GM21723 (cell line): ENCODE data around the gene RIMKLB.
"Not testable (repeated sequence)": the region's sequence is repeated elsewhere in the genome, so short reads cannot be mapped to it uniquely, and the experiment has no call there.

Source experiments
- ATAC-seq: cut with Tn5 transposase; IDR thresholded peaks from one replicate; pipeline ENCODE4 v1.9.1; 2021; ENCODE audit warnings: mild to moderate bottlenecking, moderate library complexity; ENCODE audit not compliant: unreplicated experiment

RIMKLB gene

DNA sequence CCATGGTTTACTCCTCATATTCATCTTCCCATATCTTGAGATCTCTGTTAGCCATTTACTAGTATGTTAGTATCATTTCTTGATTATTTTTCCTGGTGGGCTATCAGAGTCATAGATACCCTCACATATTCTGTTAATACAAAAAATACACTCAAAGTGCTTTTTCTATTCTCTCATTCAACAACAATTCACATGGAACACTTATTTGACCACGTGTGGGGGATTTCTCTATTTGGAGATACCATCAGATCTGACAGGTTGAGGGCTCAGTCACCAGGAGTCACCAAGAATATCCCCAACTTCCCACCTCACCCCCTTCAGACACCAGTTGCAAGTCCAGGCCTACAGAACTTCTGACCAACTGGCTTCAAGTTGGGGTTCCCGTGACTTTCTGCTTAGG is 72.7 kb downstream of the RIMKLB start:
- ATAC-seq: no peak

DNA sequence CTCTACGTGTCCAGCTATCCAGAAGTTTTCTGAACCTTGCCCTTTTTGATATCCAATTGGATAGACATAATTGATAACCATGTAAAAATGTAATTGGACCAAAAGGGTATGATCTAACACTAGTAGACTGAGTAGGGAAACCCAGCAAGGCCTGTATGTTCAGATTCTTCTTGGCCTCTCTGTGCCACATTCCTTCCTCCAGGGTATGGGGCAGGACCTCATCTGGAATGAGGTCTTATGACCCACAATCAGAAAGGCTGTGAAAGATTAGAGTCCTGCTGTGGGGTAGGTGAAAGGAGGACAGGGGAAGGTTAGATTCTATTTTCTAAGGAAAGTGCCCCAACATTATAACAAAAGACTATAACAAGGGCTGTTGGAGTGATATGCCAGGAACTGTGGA is 73.3 kb downstream of the RIMKLB start:
- ATAC-seq: no peak

DNA sequence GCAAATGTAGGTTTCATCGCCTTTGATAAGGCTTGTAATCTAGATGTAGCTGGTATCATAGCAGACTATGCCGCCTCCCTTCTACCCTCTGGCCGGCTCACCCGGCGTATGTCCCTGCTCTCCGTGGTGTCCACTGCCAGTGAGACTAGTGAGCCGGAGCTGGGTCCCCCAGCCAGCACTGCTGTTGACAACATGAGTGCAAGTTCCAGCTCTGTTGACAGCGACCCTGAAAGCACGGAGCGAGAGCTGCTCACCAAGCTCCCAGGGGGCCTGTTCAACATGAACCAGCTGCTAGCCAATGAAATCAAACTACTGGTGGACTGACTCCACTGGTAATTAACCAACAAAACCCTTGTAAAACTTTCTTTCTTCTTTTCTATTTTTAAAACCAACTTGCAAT is 75.7 kb downstream of the RIMKLB start:
- ATAC-seq: no peak

DNA sequence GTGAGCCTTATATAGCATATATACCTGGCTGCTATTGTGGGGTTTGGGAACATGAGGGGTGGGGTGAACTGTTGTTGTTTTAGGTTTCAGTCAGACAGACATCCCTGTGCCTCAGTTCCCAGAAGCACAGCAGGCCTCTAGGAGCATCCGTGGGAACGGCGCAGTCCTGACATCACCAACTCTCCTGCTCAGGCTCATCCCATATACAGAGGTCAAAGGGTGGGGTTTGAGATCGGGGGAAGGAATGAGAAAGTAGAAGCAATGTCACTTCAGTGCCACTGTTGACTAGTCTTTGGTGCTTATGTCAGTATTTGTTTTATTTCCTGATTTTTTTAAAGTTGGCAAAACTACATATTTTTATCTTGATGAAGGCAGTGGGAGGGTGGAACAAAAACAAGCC is 81.5 kb downstream of the RIMKLB start:
- no peak for ATAC-seq

DNA sequence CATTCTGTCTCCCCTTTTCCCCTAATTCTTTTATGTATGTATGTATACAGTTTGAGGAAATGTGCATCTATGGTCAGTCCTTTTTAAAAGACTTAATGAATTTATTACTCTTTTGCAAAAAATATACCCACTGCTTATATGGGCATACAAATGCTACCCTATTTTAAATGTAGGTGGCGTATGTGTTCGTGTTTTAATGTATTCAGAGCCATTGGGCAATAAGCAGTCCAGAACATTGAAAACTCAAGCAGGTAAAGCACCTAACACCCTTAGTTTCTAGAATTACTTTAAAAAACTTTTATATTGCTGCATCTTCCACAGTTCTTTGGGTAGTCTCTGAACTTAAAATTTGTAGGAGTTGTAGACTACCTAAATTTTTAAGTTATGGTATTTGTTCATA is 82.1 kb downstream of the RIMKLB start:
- no peak for ATAC-seq

DNA sequence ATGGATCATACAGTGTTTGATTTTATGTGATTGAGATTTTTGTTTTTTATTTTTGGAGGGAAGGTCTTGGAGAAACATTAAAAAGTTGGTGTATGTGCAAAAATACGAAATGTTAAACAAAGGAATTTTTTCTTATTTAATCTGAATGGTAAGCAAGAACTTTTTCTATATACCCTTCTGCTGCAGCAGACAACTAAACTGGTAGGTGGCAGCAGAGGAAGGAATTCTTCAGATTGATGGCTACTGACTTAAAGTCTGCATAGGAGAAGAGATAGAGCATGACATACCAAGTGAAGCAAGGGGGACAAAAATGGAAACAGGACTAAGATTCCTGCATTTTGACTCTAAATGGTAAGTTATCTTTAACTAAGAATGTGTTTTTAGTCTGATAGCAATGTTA is 82.6 kb downstream of the RIMKLB start:
- ATAC-seq: no peak

DNA sequence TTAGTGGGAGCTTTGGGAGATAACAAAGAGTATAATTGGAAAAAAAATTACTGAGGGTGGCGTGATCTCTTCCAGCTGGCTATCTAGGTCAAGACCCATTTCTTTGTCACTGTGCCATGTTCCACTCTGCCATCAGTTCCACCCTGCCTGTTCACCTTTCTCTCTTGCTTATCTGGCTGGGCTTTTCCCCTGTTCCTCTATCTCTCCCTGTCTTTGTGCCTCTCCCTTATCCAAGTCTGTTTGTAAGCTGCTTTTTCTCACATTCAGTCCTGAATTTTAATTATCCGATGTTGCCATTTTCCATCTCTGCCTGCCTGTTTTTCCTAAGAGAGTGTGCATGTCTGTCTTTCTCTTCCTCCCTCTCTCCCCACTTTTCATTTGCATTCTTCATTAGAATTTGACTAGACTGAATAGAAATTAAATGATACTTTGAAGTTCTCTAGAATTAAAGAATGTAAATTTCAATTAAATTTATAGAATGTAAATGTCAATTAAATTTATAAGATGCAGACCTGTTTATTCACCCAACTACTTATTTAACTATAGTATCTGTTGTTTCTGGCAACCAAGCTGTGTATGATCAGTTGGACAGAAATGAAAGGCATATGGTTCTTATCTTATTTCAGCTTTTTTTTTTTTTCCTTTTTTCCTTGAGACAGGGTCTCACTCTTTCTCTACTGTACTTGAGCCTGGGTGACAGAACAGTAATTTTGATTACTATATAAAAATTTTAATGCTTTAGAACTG is 83.8 kb downstream of the RIMKLB start:
- ATAC-seq: no peak

DNA sequence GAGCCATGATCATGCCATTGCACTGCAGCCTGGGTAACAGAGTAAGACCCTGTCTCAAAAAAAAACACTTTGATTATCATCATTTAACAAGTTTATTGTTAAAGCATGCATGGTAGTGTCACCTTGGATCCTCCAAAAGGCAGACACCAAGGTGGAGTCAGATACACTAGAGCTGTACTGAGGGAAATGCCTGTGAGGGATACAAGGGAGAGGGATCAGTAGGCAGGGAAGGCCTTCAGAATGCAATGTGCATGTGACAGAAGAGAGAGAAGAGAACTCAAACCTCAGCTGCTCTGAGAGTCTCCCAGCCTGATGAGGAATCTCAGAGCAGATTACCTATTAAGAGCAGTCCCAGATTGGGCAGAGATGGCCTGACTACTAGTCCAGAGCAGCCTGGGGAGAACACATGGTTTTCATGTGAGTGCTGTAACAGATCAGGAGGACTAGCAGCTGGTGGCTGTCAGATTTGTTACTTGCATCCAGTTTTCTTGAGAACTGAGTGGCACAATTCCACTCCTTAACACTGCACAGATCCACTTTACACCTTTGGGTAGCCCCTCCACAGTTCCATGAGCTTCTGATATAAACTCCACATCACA is 86.6 kb downstream of the RIMKLB start:
- ATAC-seq: no peak

DNA sequence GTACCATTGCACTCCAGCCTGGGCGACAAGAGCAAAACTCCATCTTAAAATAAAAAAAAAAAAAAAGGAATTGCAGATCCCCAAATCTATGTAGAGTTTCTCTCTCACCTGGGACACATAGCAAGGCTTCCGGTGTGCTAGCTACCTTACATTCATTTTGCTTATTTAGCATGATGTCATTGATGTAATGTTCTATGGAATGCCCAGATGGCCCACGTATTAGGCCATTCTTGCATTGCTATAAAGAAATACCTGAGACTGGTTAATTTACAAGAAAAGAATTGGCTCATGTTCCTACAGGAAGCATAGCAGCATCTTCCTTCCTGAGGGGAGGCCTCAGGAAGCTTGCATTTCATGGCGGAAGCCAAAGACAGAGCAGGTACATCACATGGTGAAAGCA is 87.7 kb downstream of the RIMKLB start:
- no peak for ATAC-seq

DNA sequence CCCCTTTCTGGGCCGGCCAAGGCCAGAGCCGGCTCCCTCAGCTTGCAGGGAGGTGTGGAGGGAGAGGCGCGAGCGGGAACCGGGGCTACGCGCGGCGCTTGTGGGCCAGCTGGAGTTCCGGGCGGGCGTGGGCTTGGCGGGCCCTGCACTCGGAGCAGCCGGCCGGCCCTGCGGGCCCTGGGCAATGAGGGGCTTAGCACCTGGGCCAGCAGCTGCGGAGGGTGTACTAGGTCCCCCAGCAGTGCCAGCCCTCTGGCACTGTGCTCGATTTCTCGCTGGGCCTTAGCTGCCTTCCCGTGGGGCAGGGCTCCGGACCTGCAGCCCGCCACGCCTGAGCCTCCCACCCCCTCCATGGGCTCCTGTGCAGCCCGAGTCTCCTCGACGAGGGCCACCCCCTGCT is 89.4 kb downstream of the RIMKLB start:
- ATAC-seq: not testable (repeated sequence)

DNA sequence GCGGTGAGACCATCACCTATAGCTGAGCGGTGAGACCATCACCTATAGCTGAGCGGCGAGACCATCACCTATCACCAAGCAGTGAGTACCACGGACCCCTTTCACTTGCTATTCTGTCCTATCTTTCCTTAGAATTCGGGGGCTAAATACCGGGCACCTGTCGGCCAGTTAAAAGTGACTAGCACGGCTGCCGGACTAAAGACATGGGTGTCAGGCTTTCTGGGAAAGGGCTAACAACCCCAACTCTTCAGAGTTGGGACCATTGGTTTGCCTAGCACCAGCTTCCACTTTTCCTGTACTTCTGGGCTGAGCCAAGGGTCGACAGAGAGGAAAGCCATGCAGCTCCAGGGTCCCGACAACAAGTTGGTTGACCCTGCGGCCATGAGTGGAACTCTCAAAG is 90.9 kb downstream of the RIMKLB start:
- ATAC-seq: not testable (repeated sequence)

DNA sequence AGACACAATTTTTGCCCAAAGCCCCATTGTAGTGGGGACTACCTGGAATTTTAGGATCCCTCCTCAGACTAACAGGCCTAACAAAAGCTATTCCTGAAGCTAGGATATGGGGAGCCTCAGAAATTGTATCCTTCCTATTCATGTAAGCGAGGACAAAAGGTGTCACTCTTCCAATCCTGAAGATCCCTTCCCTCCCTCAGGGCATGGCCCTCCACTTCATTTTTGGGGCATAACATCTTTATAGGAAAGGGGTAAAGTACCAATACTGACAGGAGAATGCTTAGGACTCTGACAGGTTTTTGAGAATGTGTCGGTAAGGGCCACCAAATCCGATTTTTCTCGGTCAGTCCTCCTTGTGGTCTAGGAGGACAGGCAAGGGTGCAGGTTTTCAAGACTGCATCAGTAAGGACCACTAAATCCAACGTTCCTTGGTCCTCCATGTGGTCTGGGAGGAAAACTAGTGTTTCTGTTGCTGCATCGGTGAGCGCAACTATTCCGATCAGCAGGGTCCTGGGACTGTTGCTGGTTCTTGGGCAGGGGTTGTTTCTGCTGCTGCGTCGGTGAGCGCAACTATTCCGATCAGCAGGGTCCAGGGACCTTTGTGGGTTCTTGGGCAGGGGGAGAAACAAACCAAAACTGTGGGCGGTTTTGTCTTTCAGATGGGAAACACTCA is 91.7 kb downstream of the RIMKLB start:
- ATAC-seq: not testable (repeated sequence)

DNA sequence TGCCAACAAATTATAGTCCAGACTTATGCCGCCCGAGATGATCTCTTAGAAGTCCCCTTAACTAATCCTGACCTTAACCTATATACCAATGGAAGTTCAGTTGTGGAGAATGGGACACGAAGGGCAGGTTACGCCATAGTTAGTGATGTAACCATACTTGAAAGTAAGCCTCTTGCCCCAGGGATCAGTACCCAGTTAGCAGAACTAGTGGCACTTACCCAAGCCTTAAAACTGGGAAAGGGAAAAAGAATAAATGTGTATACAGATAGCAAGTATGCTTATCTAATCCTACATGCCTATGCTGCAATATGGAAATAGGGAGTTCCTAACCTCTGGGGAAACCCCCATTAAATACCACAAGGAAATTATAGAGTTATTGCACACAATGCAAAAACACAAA is 95.4 kb downstream of the RIMKLB start:
- ATAC-seq: not testable (repeated sequence)

DNA sequence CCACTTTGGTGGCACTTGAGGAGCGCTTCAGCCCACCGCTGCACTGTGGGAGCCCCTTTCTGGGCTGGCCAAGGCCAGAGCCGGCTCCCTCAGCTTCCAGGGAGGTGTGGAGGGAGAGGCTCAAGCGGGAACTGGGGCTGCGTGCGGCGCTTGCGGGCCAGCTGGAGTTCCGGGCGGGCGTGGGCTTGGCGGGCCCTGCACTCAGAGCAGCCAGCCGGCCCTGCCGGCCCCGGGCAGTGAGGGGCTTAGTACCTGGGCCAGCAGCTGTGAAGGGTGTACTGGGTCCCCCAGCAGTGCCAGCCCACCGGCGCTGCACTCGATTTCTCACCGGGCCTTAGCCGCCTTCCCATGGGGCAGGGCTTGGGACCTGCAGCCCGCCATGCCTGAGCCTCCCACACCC is 96.8 kb downstream of the RIMKLB start:
- not testable (repeated sequence) for ATAC-seq

DNA sequence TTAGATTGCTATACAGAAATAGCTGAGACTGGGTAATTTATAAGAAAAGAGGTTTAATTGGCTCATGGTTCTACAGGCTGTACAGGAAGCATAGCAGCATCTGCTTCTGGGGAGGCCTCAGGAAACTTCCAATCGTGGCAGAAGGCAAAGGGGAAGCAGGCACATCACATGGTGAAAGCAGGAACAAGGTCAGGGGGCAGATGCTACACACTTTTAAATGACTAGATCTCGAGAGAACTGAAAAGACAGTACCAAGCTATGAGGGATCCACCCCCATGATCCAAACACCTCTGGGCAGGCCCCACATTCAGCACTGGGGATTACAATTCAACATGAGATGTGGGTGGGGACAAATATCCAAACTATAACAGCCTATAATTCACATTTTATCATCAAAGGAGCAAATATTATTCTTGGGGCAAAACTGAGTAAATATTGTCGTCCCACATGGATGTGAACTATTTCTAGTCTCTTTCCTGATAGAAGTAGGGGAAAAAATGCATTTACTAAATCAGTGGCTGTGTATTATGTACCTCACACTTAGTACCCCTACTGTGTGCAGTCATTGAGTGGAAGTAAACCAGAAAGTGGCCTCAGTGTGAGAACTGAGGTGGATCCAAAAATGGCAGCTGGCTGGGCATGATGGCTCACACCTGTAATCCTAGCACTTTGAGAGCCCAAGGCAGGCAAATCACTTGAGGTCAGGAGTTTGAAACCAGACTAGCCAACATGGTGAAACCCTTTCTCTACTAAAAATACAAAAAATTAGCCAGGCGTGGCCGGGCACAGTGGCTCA is 99.2 kb downstream of the RIMKLB start:
- ATAC-seq: no peak

DNA sequence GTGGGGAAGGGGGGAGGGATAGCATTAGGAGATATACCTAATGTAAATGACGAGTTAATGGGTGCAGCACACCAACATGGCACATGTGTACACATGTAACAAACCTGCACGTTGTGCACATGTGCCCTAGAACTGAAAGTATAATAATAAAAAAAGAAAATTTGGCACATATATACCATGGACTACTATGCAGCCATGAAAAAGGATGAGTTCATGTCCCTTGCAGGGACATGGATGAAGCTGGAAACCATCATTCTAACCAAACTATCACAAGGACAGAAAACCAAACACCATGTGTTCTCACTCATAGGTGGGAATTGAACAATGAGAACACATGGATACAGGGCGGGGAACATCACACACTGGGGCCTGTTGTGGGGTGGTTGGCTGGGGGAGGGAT is 103.4 kb downstream of the RIMKLB start:
- not testable (repeated sequence) for ATAC-seq

DNA sequence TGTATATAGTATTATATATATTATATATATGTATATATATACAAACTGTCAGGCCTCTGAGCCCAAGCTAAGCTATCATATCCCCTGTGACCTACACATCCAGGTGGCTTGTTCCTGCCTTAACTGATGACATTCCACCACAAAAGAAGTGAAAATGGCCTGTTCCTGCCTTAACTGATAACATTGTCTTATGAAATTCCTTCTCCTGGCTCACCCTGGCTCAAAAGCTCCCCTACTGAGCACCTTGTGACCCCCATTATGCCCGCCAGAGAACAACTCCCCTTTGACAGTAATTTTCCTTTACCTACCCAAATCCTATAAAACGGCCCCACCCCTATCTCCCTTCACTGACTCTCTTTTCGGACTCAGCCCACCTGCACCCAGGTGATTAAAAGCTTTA is 107.0 kb downstream of the RIMKLB start:
- ATAC-seq: not testable (repeated sequence)

DNA sequence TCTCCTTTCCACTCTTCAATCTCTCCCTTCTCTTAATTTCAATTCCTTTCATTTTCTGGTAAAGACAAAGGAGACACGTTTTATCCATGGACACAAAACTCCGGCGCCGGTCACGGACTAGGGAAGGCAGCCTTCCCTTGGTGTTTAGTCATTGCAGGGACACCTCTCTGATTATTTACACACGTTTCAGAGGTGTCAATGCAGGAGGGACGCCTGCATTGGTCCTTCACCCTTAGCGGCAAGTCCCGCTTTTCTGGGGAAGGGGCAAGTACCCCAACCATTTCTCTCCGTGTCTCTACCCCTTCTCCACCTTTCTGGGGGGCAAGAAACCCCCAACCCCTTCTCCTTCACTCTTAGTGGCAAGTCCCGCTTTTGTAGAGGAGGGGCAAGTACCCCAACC is 107.7 kb downstream of the RIMKLB start:
- not testable (repeated sequence) for ATAC-seq

DNA sequence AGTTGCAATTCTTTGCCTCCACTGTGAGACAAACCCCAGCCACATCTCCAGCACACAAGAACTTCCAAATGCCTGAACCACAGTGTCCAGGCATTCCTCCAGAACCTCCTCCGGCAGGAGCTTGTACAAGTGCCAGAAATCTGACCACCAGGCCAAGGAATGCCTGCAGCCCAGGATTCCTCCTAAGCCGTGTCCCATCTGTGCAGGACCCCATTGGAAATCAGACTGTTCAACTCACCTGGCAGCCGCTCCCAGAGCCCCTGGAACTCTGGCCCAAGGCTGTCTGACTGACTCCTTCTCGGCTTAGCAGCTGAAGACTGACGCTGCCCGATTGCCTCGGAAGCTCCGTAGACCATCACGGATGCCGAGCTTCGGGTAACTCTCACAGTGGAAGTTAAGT is 109.3 kb downstream of the RIMKLB start:
- not testable (repeated sequence) for ATAC-seq

DNA sequence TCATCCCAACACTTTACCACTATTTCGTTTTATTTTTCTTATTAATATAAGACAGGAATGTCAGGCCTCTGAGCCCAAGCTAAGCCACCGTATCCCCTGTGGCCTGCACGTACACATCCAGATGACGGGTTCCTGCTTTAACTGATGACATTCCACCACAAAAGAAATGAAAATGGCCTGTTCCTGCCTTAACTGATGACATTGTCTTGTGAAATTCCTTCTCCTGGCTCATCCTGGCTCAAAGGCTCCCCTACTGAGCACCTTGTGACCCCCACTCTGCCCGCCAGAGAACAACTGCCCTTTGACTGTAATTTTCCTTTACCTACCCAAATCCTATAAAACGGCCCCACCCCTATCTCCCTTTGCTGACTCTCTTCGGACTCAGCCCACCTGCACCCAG is 112.3 kb downstream of the RIMKLB start:
- not testable (repeated sequence) for ATAC-seq

DNA sequence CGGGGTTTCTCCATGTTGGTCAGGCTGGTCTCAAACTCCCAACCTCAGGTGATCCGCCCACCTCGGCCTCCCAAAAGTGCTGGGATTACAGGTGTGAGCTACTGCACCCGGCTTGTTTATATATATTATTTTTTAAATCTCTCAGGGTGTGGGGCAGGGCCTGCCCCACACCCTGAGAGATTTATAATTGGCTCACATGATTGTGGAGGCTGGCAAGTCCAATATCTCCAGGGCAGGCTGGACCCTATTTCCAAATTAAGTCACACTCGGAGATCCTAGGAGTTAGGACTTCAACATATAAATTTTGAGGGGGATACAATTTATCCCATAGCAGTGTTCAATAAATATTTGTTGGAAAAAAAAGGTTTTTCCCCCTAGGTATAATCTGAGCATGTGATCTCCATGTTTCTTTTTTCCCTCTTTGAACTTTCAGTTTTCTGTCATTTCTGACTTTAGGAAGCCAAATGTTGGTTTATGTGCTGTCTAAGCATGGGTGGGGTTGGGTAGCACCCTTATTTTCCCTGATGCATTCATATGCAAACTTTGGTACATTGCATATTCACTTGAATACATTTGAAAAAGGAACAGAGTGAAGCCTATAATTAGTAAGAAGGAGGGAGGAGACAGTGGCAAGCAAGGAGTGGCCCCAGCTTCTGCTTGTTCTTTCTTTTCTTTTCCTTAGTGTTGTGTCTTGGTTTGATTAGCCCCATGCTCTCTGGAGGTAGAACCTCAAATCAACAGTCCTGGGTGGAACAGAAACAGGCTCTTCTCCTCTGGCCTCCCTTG is 116.0 kb downstream of the RIMKLB start:
- no peak for ATAC-seq
